ENCODE results near the gene EPHB1.

Gene EPHB1

GRCh38 chr3:134876836-134877235, 81.8 kb downstream of the EPHB1 start:
- TF ChIP-seq, protein P1, sequence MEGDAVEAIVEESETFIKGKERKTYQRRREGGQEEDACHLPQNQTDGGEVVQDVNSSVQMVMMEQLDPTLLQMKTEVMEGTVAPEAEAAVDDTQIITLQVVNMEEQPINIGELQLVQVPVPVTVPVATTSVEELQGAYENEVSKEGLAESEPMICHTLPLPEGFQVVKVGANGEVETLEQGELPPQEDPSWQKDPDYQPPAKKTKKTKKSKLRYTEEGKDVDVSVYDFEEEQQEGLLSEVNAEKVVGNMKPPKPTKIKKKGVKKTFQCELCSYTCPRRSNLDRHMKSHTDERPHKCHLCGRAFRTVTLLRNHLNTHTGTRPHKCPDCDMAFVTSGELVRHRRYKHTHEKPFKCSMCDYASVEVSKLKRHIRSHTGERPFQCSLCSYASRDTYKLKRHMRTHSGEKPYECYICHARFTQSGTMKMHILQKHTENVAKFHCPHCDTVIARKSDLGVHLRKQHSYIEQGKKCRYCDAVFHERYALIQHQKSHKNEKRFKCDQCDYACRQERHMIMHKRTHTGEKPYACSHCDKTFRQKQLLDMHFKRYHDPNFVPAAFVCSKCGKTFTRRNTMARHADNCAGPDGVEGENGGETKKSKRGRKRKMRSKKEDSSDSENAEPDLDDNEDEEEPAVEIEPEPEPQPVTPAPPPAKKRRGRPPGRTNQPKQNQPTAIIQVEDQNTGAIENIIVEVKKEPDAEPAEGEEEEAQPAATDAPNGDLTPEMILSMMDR (IDR thresholded peaks at IDR 0.05; ENCODE audit: extremely low read depth, missing control alignments): no peak
- DNase-seq (ENCODE audit: low spot score): no peak

- DNase-seq (ENCODE audit: low spot score): no peak
- TF ChIP-seq, protein P1 (IDR thresholded peaks at IDR 0.05; ENCODE audit: extremely low read depth, missing control alignments): no peak
These were observed 82.7 kb downstream of the EPHB1 start for GRCh38 chr3:134877788-134878187.

- no peak for DNase-seq (ENCODE audit: low spot score)
- TF ChIP-seq, protein P1 (IDR thresholded peaks at IDR 0.05; ENCODE audit: extremely low read depth, missing control alignments): no peak
These were observed 84.9 kb downstream of the EPHB1 start for GRCh38 chr3:134879990-134880389.

GRCh38 chr3:134880431-134880830, 85.4 kb downstream of the EPHB1 start:
- no peak for DNase-seq (ENCODE audit: low spot score)
- TF ChIP-seq, protein P1 (IDR thresholded peaks at IDR 0.05; ENCODE audit: extremely low read depth, missing control alignments): no peak

DNA sequence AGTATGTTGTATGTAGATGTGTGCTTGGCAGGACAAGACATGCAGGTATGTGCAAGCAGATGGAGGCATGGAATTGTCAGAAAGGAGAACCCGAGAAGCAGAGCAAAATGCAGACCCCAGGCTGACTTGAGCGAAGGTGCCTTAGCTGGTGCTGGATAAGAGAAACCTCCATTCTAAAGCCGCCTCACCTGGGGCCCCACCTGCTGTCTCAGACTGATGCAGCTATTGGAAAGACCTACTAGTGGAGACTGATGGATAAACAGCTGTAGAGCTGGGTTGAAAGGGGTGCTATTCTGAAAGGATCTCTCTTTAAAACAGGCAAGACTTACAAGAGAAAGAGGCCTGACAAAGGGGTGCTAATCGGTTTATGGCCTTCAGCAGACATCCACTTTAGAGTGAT, 86.2 kb downstream of the EPHB1 start:
- DNase-seq (ENCODE audit: low spot score): no peak
- TF ChIP-seq, protein P1 (IDR thresholded peaks at IDR 0.05; ENCODE audit: extremely low read depth, missing control alignments): no peak

DNA sequence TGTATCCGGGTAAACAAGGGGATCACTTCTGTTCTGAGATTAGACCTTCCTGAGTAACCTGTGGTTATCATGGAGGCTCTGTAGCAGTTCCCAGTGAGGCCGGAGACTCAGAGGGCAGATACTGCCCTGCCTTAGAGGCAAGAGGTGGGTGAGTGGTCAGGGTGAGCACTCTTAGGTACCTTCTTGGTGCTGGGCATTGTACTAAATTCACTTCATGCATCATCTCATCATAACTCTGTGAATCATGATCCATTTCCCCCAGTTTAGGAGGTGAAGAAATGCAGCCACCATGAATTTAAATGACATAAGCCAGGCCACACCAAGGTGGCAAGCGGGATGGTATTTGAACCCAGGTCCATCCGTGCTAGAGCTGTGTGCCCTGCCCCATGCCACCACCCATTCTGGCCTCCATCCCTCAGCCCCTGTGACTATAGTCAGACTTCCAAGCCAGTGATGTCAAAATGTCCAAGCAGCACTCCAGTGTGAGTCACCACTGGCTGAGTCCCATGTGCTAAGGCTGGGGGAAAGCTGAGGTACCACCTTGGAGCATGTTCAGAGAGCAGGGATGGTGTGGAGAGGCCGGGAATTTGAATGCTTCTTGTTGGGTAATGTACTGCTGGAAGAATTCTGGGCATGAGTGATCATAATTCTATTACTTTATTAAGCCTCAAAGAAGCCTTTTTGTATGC, 88.8 kb downstream of the EPHB1 start:
- TF ChIP-seq, protein P1 (IDR thresholded peaks at IDR 0.05; ENCODE audit: extremely low read depth, missing control alignments): no peak
- DNase-seq (ENCODE audit: low spot score): no peak

- TF ChIP-seq, protein P1 (IDR thresholded peaks at IDR 0.05; ENCODE audit: extremely low read depth, missing control alignments): no peak
- peak; percentile 13 for DNase-seq (ENCODE audit: low spot score)
These were observed 91.0 kb downstream of the EPHB1 start for GRCh38 chr3:134885877-134886621.

Data from GM20000 (cell line).